ENCODE results near the gene SYT1. TPM values are rescaled to one million over a fixed set of nuclear protein-coding genes. Genes with fewer than 3 reads are reported as not detected.
A peak's percentile ranks its signal among the peaks of the same experiment; 100 is the strongest.

Gene SYT1
- total RNA-seq, 2 donors from 2014 or later: 2.0 to 2.6 TPM

- intact Hi-C loops (cut with DNase I): no loop called here
- DNase-seq (ENCODE audit: low spot score): no peak
These were observed 436.6 kb downstream of the SYT1 start for GRCh38 chr12:79301181-79301580.

- no peak for DNase-seq (ENCODE audit: low spot score)
These were observed 437.7 kb downstream of the SYT1 start for GRCh38 chr12:79302162-79302814.

GRCh38 chr12:79307340-79307739, 442.8 kb downstream of the SYT1 start:
- intact Hi-C loops (cut with DNase I): no loop called here

More at GRCh38 chr12:79302162-79302814, 437.7 kb downstream of the SYT1 start:
- intact Hi-C loops (cut with DNase I): no loop called here

GRCh38 chr12:79309039-79309438, 444.5 kb downstream of the SYT1 start:
- no peak for DNase-seq (ENCODE audit: low spot score)
- intact Hi-C loops (cut with DNase I): no loop called here

More at GRCh38 chr12:79307340-79307739, 442.8 kb downstream of the SYT1 start:
- peak; percentile 57 for DNase-seq (ENCODE audit: low spot score)

- intact Hi-C loops (cut with DNase I): no loop called here
- no peak for DNase-seq (ENCODE audit: low spot score)
These were observed 452.7 kb downstream of the SYT1 start for GRCh38 chr12:79317179-79317847.

- intact Hi-C loops (cut with DNase I): no loop called here
These were observed 458.3 kb downstream of the SYT1 start for GRCh38 chr12:79322905-79323304.

GRCh38 chr12:79324571-79324970, 460.0 kb downstream of the SYT1 start:
- intact Hi-C loops (cut with DNase I): no loop called here
- no peak for DNase-seq (ENCODE audit: low spot score)

More at GRCh38 chr12:79322905-79323304, 458.3 kb downstream of the SYT1 start:
- DNase-seq (ENCODE audit: low spot score): no peak

- no peak for DNase-seq (ENCODE audit: low spot score)
- intact Hi-C loops (cut with DNase I): no loop called here
These were observed 461.6 kb downstream of the SYT1 start for GRCh38 chr12:79326222-79326621.

- intact Hi-C loops (cut with DNase I): no loop called here
These were observed 462.1 kb downstream of the SYT1 start for GRCh38 chr12:79326663-79327062.

GRCh38 chr12:79327465-79327864, 462.9 kb downstream of the SYT1 start:
- intact Hi-C loops (cut with DNase I): no loop called here
- no peak for DNase-seq (ENCODE audit: low spot score)

More at GRCh38 chr12:79326663-79327062, 462.1 kb downstream of the SYT1 start:
- DNase-seq (ENCODE audit: low spot score): no peak

GRCh38 chr12:79329933-79330332, 465.4 kb downstream of the SYT1 start:
- intact Hi-C loops (cut with DNase I): no loop called here
- DNase-seq (ENCODE audit: low spot score): no peak

GRCh38 chr12:79331870-79332269, 467.3 kb downstream of the SYT1 start:
- intact Hi-C loops (cut with DNase I): no loop called here
- DNase-seq (ENCODE audit: low spot score): no peak

GRCh38 chr12:79333144-79333543, 468.6 kb downstream of the SYT1 start:
- intact Hi-C loops (cut with DNase I): no loop called here
- DNase-seq (ENCODE audit: low spot score): no peak

- no peak for DNase-seq (ENCODE audit: low spot score)
- intact Hi-C loops (cut with DNase I): no loop called here
These were observed 473.2 kb downstream of the SYT1 start for GRCh38 chr12:79337662-79338290.

GRCh38 chr12:79344855-79345847, 480.6 kb downstream of the SYT1 start:
- intact Hi-C loops (cut with DNase I): no loop called here
- no peak for DNase-seq (ENCODE audit: low spot score)

GRCh38 chr12:79347866-79348265, 483.3 kb downstream of the SYT1 start:
- intact Hi-C loops (cut with DNase I): no loop called here
- no peak for DNase-seq (ENCODE audit: low spot score)

GRCh38 chr12:79351251-79351650, 486.7 kb downstream of the SYT1 start:
- intact Hi-C loops (cut with DNase I): no loop called here
- no peak for DNase-seq (ENCODE audit: low spot score)

GRCh38 chr12:79356216-79356615, 491.6 kb downstream of the SYT1 start:
- intact Hi-C loops (cut with DNase I): no loop called here

GRCh38 chr12:79357048-79357447, 492.5 kb downstream of the SYT1 start:
- DNase-seq (ENCODE audit: low spot score): no peak
- intact Hi-C loops (cut with DNase I): no loop called here

More at GRCh38 chr12:79356216-79356615, 491.6 kb downstream of the SYT1 start:
- DNase-seq (ENCODE audit: low spot score): no peak

Measured in posterior vena cava (tissue), 2 donors.